Activated CD4-positive, alpha-beta T cell treated with anti-CD3 and anti-CD28 coated beads for 48 hours (primary cell): ENCODE results near the gene UNC119B.
A peak's percentile ranks its signal among the peaks of the same experiment; 100 is the strongest.

Experiments used
- DNase-seq: peaks from one replicate; pipeline ENCODE4 v3.0.0-alpha.2; 2020

UNC119B gene

DNA sequence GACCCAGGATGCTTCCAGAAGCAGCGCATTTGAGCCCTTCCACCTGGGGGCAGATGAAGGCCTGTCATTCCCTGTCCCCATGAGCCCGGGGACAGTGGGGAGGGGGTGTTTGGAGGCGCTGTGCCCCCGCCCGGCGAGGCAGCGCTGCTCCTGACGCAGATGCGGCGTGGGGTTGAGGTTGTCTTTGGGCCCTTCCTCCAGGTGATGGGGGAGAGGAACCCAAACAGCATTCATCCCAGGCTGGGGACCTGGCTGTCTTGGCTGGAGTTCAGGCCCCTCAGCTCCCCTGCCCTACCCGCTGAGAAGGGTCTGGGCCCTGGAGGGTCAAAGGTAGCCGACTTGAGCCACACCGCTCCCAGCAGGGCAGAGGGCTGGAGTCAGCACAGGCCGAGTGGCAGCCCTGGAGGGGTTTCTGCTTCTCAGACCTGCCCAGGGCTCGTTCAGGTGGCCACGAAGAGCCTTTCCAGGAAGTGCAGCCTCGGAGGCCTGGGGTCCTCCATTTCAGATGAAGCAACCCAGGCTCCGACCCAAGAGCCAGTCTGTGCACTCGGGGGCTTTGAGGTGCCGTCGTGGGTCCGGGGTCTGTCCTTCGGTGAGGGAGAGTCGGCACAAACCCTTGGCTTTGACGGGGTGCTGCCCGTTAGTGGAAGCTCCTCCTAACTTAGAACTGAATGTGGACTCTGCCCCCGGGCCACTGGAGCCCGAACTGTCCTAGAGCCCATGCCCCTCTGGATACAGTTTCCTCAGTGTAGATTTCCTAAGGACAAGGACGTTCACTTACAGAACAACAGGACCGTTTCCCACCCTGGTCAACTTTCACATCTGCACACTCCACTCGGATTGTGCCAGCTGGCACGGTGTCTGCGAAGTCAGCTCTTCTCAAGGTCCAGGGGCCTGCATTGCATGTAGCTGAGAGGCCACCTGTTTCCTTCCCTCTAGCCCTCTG lies 31.5 kb downstream of the UNC119B start:
- no peak for DNase-seq

DNA sequence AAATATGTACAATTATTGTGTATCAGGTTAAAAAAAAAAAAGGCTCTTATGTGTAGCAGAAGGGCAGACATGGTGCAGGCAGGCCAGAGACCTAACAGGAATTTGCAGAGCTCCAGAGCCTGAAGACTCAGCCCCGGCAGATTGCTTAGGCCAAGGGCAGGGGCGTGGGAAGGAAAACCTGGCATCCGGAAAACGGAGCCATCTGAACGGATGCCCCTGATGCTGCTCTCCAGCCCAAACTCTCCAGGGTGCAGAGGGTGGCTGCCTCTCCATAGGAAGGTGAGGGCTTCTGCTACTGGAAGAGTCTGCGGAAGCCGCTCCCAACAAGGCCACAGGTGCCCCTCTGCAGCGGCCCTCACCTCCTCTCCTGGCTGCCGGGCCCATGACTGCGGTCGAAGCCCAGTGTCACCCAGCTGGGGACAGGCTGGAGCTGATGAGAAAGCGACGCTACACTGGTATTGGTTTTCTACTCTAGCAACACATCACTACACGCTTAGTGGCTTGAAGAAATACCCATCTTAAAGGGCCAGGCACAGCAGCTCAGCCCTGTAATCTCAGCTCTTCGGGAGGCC lies 34.8 kb downstream of the UNC119B start:
- DNase-seq = no peak

DNA sequence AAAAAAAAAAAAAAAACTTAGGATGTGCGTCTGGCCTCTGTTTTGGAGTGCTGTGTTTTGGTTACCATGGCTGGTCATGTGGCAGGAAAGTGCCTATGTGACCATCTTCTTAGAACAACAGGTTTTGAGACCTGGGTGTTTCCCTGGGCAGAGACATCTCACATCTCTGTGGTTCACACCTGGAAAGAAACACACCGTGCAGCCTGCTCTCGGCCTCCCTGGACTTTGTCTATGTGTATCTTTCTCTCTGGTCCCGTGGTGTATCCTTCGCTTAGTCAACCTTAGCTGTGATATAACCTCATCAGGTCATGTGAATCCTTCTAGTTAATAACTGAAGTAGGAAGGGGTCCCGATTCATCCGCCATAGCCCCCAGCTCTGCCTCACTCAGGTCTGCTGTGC lies 38.0 kb downstream of the UNC119B start:
- DNase-seq = no peak

DNA sequence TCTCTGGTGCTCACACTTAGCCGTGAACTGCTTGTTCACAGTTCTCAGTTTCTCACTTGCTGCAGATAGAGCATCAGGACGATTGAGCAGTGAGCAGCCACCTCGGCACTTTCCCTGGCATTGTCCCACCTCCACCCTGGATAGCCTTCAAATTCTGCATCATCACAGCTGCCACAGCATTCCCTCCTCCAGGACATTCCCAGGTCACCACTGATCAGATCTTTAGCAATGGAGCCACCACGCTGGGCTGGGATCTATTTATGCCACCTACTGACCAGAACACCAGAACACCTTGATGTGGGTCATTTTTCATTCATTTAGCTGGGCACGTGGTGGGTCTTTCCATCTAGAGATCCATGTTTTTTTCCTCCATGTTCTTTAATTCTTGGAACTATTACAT lies 39.0 kb downstream of the UNC119B start:
- no peak for DNase-seq

DNA sequence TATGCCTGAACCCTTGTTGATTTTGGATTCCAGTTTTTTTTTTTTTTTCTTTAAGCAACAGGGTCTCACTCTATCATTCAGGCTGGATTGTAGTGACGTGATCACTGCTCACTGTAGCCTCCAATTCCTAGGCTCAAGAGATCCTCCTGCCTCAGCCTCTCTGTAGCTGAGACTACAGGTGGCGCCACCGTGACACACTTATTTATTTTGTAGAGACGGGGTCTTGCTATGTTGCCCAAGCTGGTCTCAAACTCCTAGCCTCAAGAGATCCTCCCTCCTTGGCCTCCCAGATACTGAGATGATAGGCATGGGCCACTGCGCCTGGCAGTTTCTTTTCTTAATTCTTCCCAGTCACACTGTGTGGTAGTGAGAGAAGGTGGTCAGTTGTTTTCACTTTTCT lies 40.5 kb downstream of the UNC119B start:
- no peak for DNase-seq

DNA sequence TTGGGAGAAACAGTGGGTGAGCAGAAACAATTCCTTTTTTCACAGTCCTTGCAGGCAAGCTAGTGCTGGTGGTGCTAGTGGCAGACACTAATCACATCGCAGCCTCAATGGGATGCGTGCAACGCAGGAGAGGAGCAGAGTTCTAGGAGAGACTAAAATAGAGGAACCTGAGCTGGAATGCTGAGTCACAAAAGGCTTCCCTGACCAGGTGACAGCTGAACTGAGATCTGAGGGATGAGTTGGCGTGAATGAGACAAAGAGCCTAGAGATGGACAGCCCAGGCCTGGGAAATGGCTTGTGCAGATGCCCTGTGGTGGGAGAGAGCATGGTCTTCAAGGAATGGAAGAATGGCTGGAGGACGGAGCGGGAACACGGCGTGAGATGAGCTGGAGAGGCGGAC lies 41.1 kb downstream of the UNC119B start:
- DNase-seq = no peak

DNA sequence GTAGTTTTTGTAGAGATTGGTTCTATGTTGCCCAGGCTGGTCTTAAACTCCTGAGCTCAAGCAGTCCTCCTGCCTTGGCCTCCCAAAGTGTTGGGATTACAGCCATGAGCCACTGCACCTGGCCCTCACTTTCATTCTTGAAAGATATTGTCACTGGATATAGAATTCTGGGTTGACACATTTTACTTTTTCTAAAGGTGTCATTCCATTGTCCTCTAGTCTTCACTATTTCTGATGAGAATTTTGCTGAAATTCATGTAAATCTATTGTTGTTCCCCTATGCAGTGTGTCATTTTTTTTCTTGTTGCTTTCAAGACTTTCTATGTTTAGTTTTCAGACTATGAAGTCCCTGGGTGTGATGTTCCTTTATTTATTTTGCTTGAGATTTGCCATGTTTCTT lies 44.5 kb downstream of the UNC119B start:
- no peak for DNase-seq

DNA sequence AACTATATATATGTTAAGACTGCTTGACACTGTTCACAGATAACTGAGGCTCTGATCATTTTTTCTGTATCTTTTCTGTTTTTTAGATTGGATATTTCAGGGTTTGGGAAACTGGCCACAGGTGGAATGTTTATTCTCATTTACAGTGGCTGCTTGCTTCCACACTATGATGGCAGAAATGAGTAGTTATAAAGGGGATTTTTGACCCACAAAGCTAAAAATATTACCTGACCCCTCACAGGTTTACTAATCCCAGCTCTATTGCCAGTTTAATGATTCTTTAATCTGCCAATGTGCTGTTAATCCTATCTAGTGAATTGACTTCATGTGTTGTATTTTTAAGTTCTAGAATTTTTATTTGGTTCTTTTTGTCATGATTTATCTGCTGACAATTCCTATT lies 45.0 kb downstream of the UNC119B start:
- DNase-seq = no peak

DNA sequence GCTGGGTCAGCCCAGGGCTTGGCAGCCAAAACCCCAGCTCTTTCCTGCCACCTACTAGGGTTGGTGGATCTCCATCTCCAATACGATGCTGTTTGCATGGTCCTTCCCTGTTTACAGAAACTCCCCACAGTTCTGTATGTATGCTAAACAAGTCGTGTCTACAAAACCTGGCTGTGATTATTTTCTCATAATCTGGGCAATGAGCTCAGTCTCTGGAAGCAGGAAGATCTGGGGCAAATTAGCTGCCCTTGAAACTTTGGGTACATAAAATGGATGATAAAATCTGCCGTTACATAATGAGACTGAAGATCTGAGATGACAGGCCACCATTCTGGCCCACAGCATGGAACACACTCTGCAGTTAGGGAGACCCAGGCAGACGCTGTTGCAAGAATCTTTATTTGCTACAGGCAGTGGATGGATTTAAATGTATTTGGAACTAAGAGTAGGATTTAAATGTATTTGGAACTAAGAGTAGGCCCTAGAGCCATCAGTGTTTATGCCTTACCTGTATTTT lies 47.0 kb downstream of the UNC119B start:
- no peak for DNase-seq

DNA sequence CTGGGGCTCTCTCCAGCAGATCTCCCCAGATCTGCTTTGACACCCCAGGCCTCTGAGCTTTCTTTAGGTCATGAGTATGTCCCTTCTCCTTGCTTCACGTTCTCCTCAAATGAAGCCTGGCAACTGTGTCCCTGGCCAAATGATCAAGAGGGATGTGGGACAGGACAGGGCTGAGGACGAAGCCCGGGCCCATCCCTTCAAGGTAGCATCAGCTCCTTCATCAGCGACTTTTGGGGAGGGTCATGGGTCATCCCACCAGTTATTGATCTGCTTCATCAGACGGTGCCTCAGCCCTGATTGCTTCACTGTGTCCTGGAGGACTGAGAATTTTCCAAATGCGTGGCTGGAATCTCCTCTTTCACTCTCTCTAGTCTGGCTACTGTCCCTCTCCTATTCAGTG lies 47.7 kb downstream of the UNC119B start:
- DNase-seq = no peak

DNA sequence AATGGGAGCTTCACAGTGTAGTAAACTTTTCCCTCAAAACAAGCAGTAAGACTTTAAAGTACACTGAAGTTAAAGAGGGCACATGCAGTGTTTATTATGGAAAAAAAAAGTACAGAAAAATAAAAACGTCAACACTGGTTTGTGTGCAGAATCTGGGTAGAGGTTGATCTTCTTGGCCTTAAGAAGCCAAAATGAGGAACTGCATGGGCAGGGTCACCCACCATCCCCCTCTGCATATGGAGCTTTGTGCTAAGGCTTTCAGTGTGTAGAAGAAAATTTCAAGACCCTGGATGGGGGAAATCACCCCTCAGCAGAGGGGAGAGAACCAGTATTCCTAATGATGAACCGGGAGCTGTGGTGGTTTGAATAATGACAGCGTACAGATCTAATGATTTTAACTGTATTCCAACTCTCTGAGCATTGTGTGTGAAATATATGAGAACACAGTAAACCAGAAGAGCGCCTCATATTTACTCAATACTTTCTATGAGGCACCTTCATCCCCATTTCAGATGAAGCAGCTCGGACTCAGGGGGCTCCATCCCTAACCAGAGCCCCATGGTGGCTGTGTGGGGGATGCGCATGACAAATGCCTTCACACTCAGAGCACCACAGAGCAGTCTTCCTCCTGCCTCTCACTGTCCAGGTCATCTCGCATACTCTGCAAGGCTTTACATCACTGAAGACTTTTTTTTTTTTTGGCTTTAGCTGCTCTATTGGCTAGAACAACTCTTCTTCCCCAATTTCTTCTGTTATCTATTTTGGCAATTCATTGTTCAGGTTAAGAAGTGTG lies 48.7 kb downstream of the UNC119B start:
- no peak for DNase-seq

DNA sequence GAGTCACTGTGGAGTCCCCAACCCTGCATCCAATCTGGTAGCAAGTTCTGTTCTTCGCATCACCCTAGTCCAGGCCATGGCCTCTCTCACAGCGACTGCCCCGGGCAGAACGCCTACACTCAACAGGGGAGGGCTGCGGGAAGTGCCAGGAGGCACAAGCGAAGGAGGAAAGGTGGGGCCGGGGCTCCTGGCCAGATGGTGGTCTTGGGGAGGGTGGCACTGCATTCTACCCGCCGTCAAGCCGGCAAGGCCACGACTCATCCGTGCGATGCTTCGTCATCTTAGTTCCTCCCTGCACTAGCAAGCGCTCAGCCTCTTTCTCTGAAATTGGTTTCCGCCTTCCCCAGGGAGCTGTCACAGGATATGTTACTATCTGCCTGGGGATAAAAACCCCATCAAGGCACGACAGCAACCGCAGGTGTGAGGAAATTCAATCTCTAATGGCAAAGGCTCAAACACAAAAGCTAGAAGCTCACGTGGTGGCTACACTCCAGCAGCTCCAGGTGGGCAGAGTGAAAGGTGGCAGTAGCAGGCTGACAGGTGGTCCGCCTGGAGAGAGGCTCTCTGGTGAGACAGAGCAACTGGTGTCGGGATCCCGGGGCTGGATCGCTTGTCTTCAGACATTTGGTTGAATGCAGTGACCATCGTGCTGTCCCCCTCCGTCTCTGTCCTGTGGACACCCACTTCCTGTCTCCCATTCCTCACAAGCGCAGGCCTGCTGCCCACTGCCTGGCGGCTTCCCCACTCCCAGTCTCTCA lies 49.5 kb downstream of the UNC119B start:
- no peak for DNase-seq

DNA sequence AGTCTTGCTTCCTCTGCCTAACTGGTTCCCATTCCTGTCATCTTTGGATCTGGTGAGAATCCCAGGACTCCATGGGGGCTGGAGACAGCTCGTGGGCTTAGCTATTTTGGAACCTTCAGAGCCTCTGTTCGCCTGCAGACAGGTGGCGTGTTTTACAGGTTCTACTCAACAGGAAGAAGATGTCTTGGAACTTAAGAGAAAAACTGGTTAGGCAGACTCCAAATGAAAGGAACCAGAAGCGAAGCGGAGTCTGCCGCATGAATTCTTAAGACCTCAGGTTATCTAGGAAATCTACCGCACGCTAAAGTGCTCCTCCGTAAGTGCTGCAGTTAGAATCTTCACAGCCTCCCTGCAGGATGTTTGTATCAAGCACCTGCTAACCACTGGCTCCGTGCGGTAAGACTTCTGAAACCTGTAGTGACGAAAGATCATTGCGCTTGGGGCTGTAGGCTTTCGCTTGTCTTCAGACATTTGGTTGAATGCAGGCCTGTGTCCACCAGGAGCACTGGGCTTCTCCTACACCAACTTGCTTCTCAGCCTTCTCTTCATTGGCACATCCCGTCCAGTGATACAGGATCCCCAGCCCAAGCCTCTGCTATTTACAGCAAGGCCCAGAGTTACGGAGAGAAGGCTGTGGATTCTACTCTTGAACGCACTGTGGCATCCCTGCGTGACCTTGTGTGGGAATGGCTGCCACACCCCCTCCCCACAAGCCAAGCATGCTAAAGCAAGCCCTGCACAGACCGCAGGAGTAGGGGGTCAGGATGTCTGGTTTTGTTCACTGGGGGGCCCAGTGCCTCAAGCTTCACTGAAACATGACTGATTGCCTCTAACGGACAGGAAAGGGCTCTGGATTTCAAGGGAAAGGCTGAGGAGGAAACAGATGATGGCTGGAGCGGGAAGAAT lies 50.3 kb downstream of the UNC119B start:
- peak; percentile 34 for DNase-seq

DNA sequence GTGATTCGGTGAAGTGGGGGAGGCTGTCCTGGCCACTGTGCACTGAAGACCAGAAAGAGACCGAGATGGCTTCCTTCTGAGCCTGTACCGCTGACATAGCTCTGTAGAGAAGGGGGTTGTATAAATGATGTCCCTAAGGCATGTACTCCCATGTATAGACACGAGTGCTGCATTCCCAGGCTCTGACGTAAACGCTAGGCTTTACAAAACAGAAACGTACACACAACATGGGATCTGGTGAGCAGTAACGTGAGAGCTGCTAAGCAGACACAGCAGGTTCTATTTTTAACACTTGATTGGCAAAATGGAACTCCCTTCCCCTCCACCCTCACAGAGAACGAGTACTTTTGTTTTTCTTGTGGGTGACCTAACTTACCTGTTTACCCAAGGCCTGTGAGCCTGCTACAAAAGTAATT lies 51.3 kb downstream of the UNC119B start:
- no peak for DNase-seq

DNA sequence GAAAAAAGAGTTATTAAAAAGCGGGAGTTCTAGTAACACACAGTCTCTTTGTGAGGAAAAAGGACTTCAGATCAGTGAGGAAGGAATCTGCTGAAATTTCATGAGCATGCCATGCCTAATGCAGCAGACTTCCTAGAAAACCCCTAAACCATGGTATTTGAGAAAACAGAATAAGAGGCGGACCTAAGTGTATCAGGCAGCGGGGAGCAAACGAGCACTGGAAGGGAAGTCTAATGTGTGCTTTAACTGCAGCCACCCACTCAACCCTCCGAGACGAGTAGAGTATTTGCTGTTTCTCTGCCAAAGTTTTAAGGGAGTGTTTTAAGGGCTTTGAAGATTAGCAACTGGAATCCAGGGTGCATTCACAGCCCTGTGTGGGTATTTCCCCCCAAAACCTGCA lies 51.8 kb downstream of the UNC119B start:
- no peak for DNase-seq

DNA sequence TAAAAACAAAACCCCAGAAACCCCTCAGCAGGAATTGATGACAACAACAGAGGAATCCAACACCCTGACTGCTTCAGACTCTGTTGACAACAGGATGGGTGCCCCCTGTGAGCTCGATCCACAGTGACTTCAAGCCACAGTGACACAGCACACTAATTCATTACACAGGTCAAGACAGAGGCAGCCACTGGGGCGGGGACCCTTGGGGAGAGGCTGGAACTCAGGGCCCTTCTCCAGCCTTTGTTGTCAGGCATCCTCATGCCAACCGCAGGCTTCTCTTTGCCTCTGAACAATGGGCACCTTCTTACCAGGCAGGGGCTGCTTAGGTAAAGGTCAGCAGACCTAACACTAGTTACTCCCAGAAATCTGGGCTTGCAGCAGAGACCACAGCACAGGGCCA lies 53.0 kb downstream of the UNC119B start:
- DNase-seq = no peak

DNA sequence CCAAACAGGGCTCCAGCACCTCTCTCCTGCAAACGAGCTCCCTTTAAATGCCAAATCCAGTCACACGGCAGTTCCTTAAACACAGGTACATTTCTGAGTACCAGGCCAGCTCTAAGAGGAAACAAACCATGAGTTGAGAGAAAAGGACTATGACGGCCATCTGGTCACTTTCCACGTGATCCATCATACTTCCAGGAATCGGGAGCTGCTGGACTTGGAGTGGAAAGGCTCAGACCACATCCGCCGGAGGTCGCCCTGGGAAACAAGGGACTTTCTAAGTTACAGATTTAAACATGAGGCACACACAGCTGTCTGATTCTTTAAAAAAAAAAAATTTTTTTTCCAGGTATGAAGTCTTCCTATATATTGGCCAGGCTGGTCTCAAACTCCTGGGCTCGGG lies 54.6 kb downstream of the UNC119B start:
- no peak for DNase-seq

DNA sequence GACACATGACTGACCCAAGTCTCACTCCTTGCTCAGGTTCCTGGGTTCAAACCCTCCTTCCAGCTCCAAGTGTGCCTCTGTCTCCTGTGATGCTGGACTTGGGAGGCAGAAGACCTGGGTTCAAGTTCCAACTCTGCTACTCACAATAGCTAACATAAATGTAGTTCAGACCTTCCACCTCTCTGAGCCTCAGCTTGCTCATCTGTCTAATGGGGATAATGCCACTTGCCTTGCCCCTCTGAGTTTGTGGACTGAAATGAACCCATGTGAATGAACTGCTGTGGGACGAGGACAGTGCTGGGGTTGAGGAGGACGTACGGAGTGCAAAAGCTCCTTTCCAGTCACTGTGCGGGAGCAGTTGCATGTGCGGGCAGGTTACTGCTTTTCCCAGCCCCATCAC lies 56.3 kb downstream of the UNC119B start:
- DNase-seq = no peak

DNA sequence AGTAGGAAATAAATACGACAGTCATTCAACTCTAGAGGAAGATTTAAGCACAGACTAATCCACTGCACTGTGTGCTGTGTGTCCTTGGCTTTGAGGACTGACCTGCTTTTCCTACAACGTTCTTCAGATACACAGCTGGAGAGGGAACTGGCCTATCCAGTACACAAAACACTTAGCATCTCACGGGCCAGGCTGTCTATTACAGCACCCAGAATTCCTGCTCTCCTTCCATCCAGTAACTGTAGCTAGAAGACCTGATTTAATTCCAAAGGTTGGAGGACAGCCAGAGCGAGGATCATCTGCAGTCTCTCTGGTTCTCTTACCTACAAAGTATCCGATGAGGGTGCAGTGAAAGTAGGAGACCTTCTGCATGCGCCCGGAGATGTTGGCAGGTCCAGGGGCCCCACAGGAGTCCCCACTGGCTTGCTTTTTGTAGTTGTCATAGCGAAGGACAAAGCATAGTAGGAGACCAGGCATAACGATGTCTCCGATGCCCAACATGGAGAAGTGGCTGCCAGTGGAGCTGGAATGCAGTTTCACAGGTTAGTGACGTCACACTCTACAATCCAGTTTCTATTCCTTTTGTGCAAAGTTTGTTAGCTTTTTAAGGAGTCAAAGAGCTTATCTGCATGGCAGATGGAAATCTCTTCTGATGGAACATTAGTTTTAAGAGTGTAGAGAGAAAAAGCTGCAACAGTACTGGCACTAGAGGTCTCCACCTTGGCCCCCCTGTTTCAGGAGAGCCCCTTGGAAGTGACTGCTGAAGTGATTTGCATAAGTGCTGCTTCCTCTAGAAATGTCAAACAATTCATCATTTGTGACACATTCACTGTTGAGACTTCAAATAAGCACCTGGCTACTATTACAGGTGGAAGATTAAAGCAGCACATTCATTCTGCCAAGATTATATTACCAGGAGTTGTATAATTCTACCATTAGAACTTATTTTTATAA lies 57.1 kb downstream of the UNC119B start:
- DNase-seq = no peak

DNA sequence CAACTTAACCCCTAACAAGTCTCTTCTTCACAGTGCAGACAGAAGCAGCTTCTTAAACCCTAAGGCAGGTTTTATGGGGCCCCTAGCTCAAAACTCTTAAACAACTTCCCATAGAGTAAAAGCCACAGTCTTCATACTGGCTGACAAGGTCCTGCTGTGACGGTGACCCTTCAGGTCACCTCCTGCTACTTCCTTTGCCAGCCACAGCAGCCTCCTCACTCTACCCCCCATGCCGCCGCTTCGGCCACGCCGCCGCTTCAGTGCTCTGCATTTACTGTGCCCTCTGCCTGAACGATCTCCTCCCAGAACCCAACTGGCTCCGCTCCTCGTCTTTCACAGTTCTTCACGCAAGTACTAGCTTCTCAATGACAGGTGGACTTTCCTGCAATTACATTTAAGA lies 60.8 kb downstream of the UNC119B start:
- DNase-seq = no peak
